H1 (cell line): ENCODE measurements around the gene PIEZO1. TPM values are rescaled to one million over a fixed set of nuclear protein-coding genes. Genes with fewer than 3 reads are reported as not detected.

Experiments used
- CTCF ChIA-PET: fragments of 300-600 bp; sonication (Branson Sonifier 250); formaldehyde crosslinking; loops from one replicate; lab custom pipeline; 2021; ENCODE audit not compliant: partially characterized antibody; lab: Charles Lee
- POLR2A ChIA-PET: fragments of 300-600 bp; sonication (Branson Sonifier 250); formaldehyde crosslinking; loops from one replicate; lab custom pipeline; 2021; ENCODE audit warnings: inconsistent platforms; ENCODE audit not compliant: partially characterized antibody; lab: Charles Lee
- DNase-seq, 2 experiments: peaks; one replicate each; pipeline versions ENCODE4 v3.0.0 to v3.0.0-alpha.2; 2010 to 2022; ENCODE audit warnings: low spot score in 2 of 2, low read depth in 1 of 2, mixed read lengths in 1 of 2
- FAIRE-seq: peaks from 2 replicates; lab custom pipeline; 2011; peaks lifted over from hg19 to GRCh38; lab: Jason Lieb, UNC
- H2AFZ ChIP-seq: 2 replicates; pipeline ENCODE4 v1.8.1; 2012; ENCODE audit warnings: low read length, inconsistent platforms
- H2AK5ac ChIP-seq: 2 replicates; pipeline ENCODE4 v1.6.1; 2013; ENCODE audit warnings: low read depth, low read length
- H2BK120ac ChIP-seq: replicated peaks from 2 replicates; pipeline ENCODE3; 2013; ENCODE audit warnings: low read depth, low read length, inconsistent platforms
- H2BK12ac ChIP-seq: 2 replicates; pipeline ENCODE4 v1.6.1; 2013; ENCODE audit warnings: low read depth, low read length
- H2BK15ac ChIP-seq: 2 replicates; pipeline ENCODE4 v1.6.1; 2013; ENCODE audit warnings: low read length
- H2BK20ac ChIP-seq: 2 replicates; pipeline ENCODE4 v1.6.1; 2013; ENCODE audit warnings: low read length
- H2BK5ac ChIP-seq: 2 replicates; pipeline ENCODE4 v1.6.1; 2013; ENCODE audit warnings: low read depth, low read length
- H3K14ac ChIP-seq: 2 replicates; pipeline ENCODE4 v1.6.1; 2013; ENCODE audit warnings: inconsistent platforms; ENCODE audit not compliant: insufficient read length
- H3K18ac ChIP-seq: 2 replicates; pipeline ENCODE4 v1.6.1; 2013; ENCODE audit warnings: low read length; ENCODE audit errors: extremely low read depth
- H3K23ac ChIP-seq: 2 replicates; pipeline ENCODE4 v1.6.1; 2013; ENCODE audit warnings: inconsistent platforms; ENCODE audit not compliant: insufficient read length
- H3K23me2 ChIP-seq: 2 replicates; pipeline ENCODE4 v1.6.1; 2013; ENCODE audit warnings: low read depth, low read length
- H3K27ac ChIP-seq: 2 replicates; pipeline ENCODE4 v1.6.1; 2011; ENCODE audit warnings: low read depth, low read length, inconsistent platforms
- H3K27me3 ChIP-seq, 4 experiments: replicated peaks in 1 of 4; 1 replicate in 1 of 4; 2 replicates in 3 of 4; pipeline versions ENCODE4 v1.6.1 to v1.8.1; 2011 to 2013; ENCODE audit warnings: low read length in 3 of 4, mild to moderate bottlenecking in 3 of 4, inconsistent platforms in 2 of 4, mixed read lengths in 2 of 4, moderate library complexity in 1 of 4; ENCODE audit not compliant: control insufficient read depth in 3 of 4, insufficient read depth in 3 of 4; ENCODE audit errors: extremely low read depth in 1 of 4
- H3K36me3 ChIP-seq, 4 experiments: 2 replicates each; pipeline versions ENCODE4 v1.6.1 to v1.8.1; 2011 to 2013; ENCODE audit warnings: mild to moderate bottlenecking in 4 of 4, low read length in 3 of 4, moderate library complexity in 2 of 4, control low read depth in 1 of 4, inconsistent platforms in 1 of 4; ENCODE audit not compliant: insufficient read depth in 4 of 4, control insufficient read depth in 2 of 4
- H3K4ac ChIP-seq: replicated peaks from 2 replicates; pipeline ENCODE3; 2013; ENCODE audit warnings: low read length, low read depth, mixed read lengths, inconsistent platforms; ENCODE audit not compliant: insufficient read length
- H3K4me1 ChIP-seq, 4 experiments: replicated peaks in 1 of 4; 1 replicate in 1 of 4; 2 replicates in 3 of 4; pipeline versions ENCODE4 v1.6.1 to v1.8.1; 2011 to 2013; ENCODE audit warnings: low read length in 3 of 4, inconsistent platforms in 2 of 4, mixed read lengths in 1 of 4; ENCODE audit not compliant: insufficient read depth in 4 of 4, control insufficient read depth in 3 of 4
- H3K4me2 ChIP-seq, 2 experiments: 2 replicates each; pipeline versions ENCODE4 v1.6.1 to v1.8.1; 2011 to 2013; ENCODE audit warnings: low read depth in 2 of 2, low read length in 2 of 2, control low read depth in 1 of 2, inconsistent platforms in 1 of 2, mild to moderate bottlenecking in 1 of 2; ENCODE audit not compliant: insufficient read depth in 1 of 2
- H3K4me3 ChIP-seq, 4 experiments: fragments of 200-600, 300-600 bp in 1 of 4; sonication (generic), shearing (Covaris generic), sonication (Bioruptor Twin) in 1 of 4; 2 replicates each; pipeline versions ENCODE4 v1.5.1 to v1.8.1; 2011 to 2016; ENCODE audit warnings: low read length in 4 of 4, low read depth in 3 of 4, control low read depth in 2 of 4, inconsistent platforms in 2 of 4, mild to moderate bottlenecking in 2 of 4, mixed read lengths in 1 of 4, moderate library complexity in 1 of 4; ENCODE audit not compliant: insufficient read depth in 2 of 4; ENCODE audit errors: extremely low read depth in 1 of 4
- H3K56ac ChIP-seq: replicated peaks from 2 replicates; pipeline ENCODE3; 2013; ENCODE audit warnings: low read depth, mild to moderate bottlenecking, mixed read lengths, low read length, inconsistent platforms; ENCODE audit not compliant: insufficient read length
- H3K79me1 ChIP-seq: 2 replicates; pipeline ENCODE4 v1.6.1; 2013; ENCODE audit warnings: low read depth, low read length, control low read depth
- H3K79me2 ChIP-seq, 2 experiments: 2 replicates each; pipeline versions ENCODE4 v1.6.1 to v1.8.1; 2012 to 2013; ENCODE audit warnings: low read length in 2 of 2, mild to moderate bottlenecking in 2 of 2, inconsistent platforms in 1 of 2; ENCODE audit not compliant: insufficient read depth in 2 of 2, control insufficient read depth in 1 of 2
- H3K9ac ChIP-seq, 4 experiments: replicated peaks in 1 of 4; 1 replicate in 1 of 4; 2 replicates in 3 of 4; pipeline versions ENCODE4 v1.6.1 to v1.8.1; 2011 to 2013; ENCODE audit warnings: low read depth in 3 of 4, low read length in 3 of 4, control low read depth in 2 of 4, mild to moderate bottlenecking in 2 of 4, moderate library complexity in 2 of 4, inconsistent platforms in 1 of 4; ENCODE audit errors: extremely low read depth in 1 of 4
- H3K9me3 ChIP-seq, 2 experiments: 2 replicates each; pipeline versions ENCODE4 v1.6.1 to v1.8.1; 2012 to 2013; ENCODE audit warnings: mild to moderate bottlenecking in 2 of 2, moderate library complexity in 2 of 2, control low read depth in 1 of 2, inconsistent platforms in 1 of 2, low read depth in 1 of 2, low read length in 1 of 2, mixed read lengths in 1 of 2; ENCODE audit not compliant: insufficient read depth in 2 of 2
- H4K20me1 ChIP-seq, 2 experiments: replicated peaks in 1 of 2; 2 replicates each; pipeline versions ENCODE3 to v1.8.1; 2011 to 2013; ENCODE audit warnings: inconsistent platforms in 2 of 2, low read length in 2 of 2, mild to moderate bottlenecking in 1 of 2; ENCODE audit not compliant: insufficient read depth in 2 of 2, control insufficient read depth in 1 of 2
- H4K5ac ChIP-seq: 2 replicates; pipeline ENCODE4 v1.6.1; 2013; ENCODE audit warnings: low read length, low read depth, mixed read lengths, inconsistent platforms; ENCODE audit not compliant: insufficient read length
- H4K8ac ChIP-seq: 2 replicates; pipeline ENCODE4 v1.8.0; 2013; ENCODE audit warnings: mild to moderate bottlenecking, moderate library complexity, low read length, inconsistent platforms; ENCODE audit not compliant: insufficient read depth; ENCODE audit errors: extremely low read depth
- H4K91ac ChIP-seq: replicated peaks from 2 replicates; pipeline ENCODE3; 2013; ENCODE audit warnings: low read length, mixed read lengths, inconsistent platforms; ENCODE audit not compliant: insufficient read length
- BACH1 ChIP-seq: IDR thresholded peaks from 2 replicates; pipeline ENCODE4 v1.6.1; 2012; ENCODE audit warnings: low read length, improper control_type of control experiment
- CBX5 ChIP-seq: fragments of 300-800, 300-1000 bp; sonication (generic); IDR thresholded peaks from 2 replicates; pipeline ENCODE4 v1.7.1; 2016; ENCODE audit warnings: antibody characterized with exemption, low read length, low read depth
- CHD2 ChIP-seq: IDR thresholded peaks from 2 replicates; pipeline ENCODE4 v1.6.1; 2012; ENCODE audit warnings: low read length, improper control_type of control experiment
- EP300 ChIP-seq, 2 experiments: IDR thresholded peaks; 1 replicate in 1 of 2; 2 replicates in 1 of 2; pipeline ENCODE4 v1.6.1; 2011 to 2012; ENCODE audit warnings: low read depth in 2 of 2, low read length in 2 of 2, mild to moderate bottlenecking in 2 of 2, borderline replicate concordance in 1 of 2, inconsistent platforms in 1 of 2, moderate library complexity in 1 of 2
- EZH2 ChIP-seq: fragments of 200-600 bp; sonication (generic); IDR thresholded peaks from 2 replicates; pipeline ENCODE4 v1.7.1; 2012; ENCODE audit warnings: low read depth, mild to moderate bottlenecking, moderate library complexity, low read length, inconsistent platforms; ENCODE audit not compliant: severe bottlenecking
- HDAC6 ChIP-seq: IDR thresholded peaks from one replicate; pipeline ENCODE4 v1.7.1; 2012; ENCODE audit warnings: low read depth, mild to moderate bottlenecking, inconsistent platforms, low read length, moderate library complexity
- JUN ChIP-seq: IDR thresholded peaks from 2 replicates; pipeline ENCODE4 v1.6.1; 2011; ENCODE audit warnings: low read depth, mild to moderate bottlenecking, improper control_type of control experiment, low read length
- KDM1A ChIP-seq: fragments of 200-600, 300-600 bp; sonication (generic); IDR thresholded peaks from 2 replicates; pipeline ENCODE4 v1.7.1; 2016; ENCODE audit warnings: mild to moderate bottlenecking, low read length, borderline replicate concordance
- KDM5A ChIP-seq: fragments of 200-600 bp; IDR thresholded peaks from 2 replicates; pipeline ENCODE4 v1.7.1; 2012; ENCODE audit warnings: mild to moderate bottlenecking, low read length, inconsistent platforms, mixed read lengths
- NANOG ChIP-seq: IDR thresholded peaks from 2 replicates; pipeline ENCODE4 v1.6.1; 2011; ENCODE audit warnings: low read length, low read depth, mild to moderate bottlenecking, inconsistent platforms; ENCODE audit not compliant: insufficient read depth, poor library complexity, severe bottlenecking
- NRF1 ChIP-seq: IDR thresholded peaks from 2 replicates; pipeline ENCODE4 v1.6.1; 2011; ENCODE audit warnings: mild to moderate bottlenecking, low read depth, low read length, improper control_type of control experiment
- POLR2AphosphoS5 ChIP-seq: IDR thresholded peaks from 2 replicates; pipeline ENCODE4 v1.6.1; 2011; ENCODE audit warnings: low read depth, low read length
- POU5F1 ChIP-seq: IDR thresholded peaks from 2 replicates; pipeline ENCODE4 v1.6.1; 2011; ENCODE audit warnings: low read depth, mild to moderate bottlenecking, low read length, moderate library complexity
- RFX5 ChIP-seq: IDR thresholded peaks from 2 replicates; pipeline ENCODE4 v1.6.1; 2011; ENCODE audit warnings: low read depth, low read length, improper control_type of control experiment, borderline replicate concordance
- SIX5 ChIP-seq: IDR thresholded peaks from 2 replicates; pipeline ENCODE4 v1.6.1; 2011; ENCODE audit warnings: mild to moderate bottlenecking, low read depth, low read length
- WGBS, 2 experiments: shearing (Covaris generic) in 1 of 2; methylation state at CpG; one replicate each; pipeline versions ENCODE4 v1.1.6 to v1.1.7; 2013 to 2015; ENCODE audit warnings: low lambda C conversion rate in 2 of 2, mixed read lengths in 2 of 2, inconsistent platforms in 1 of 2, low coverage in 1 of 2, missing lambda C conversion rate in 1 of 2; ENCODE audit not compliant: insufficient replicate concordance in 2 of 2, insufficient coverage in 1 of 2, insufficient read length in 1 of 2; ENCODE audit errors: extremely low coverage in 1 of 2, missing lambda C conversion rate in 1 of 2; 5-methylcytosine and 5-hydroxymethylcytosine counted together
- polyA plus RNA-seq, 7 experiments: library from polyadenylated mRNA; depleted of rRNA in 3 of 7; stranded (reverse) in 5 of 7; unstranded in 2 of 7; fragments of >200 nt in 5 of 7; fragments of 200-250 nt in 2 of 7; gene quantifications; 1 replicate in 5 of 7; 2 replicates in 1 of 7; 4 replicates in 1 of 7; pipeline versions ENCODE4 v1.2.1 to v1.2.3, GENCODE V29; 2011 to 2013; ENCODE audit warnings: missing spikeins in 2 of 7, mixed read lengths in 2 of 7
- total RNA-seq: library from RNA; stranded (reverse); fragmentation: NEBNext Ultra II Directional; extraction: Animal tissue kit (Norgen Biotek cat#: 25700); gene quantifications from 2 replicates; pipeline ENCODE4 v1.2.1, GENCODE V29; 2021

The PIEZO1 gene
- total and polyA plus RNA-seq, 2 of the 8 experiments (the other 6 are each of a cell fraction or from before 2014, with no cell fraction given): 42.3 to 67.5 TPM

- FAIRE-seq (no peak), DNase-seq (no peak)
- H3K18ac ChIP-seq: no peak overlapping the region
- H3K4me2 ChIP-seq: no peak overlapping the region
- no peaks in the 10 kb centered on the region for H3K79me1 ChIP-seq
- no peak overlapping the region for H3K56ac ChIP-seq
- POLR2A ChIA-PET: interaction anchor here (1.0 to 1.2 kb wide), 2 partner anchors 16 to 57 kb away, joined by 3 read pairs; partner anchors contain the start of gene MVD
- H2AK5ac ChIP-seq: no peak overlapping the region
- H3K23me2 ChIP-seq: no peaks in the 10 kb centered on the region
- no peak overlapping the region for H3K4me3 ChIP-seq
- no peaks in the 10 kb centered on the region for H3K27me3 ChIP-seq
- no peak overlapping the region for H4K5ac ChIP-seq
- H3K4me1 ChIP-seq: no peaks in the 10 kb centered on the region
- no peak overlapping the region for H3K9ac ChIP-seq
- no peak overlapping the region for H3K4ac ChIP-seq
- WGBS, 2 experiments: 89% methylated on average over 17 of the region's 19 CpGs; no CpG with 5 or more reads in 1 of the 2 experiments
- no peak overlapping the region for H2BK5ac ChIP-seq
- H4K91ac ChIP-seq: no peak overlapping the region
- H2BK20ac ChIP-seq: no peak overlapping the region
- H2BK15ac ChIP-seq: no peak overlapping the region
- no peaks in the 10 kb centered on the region for H3K9me3 ChIP-seq
- H4K8ac ChIP-seq: no peak overlapping the region
- H3K27ac ChIP-seq: no peak overlapping the region
- H4K20me1 ChIP-seq: peaks cover 2 to 12% of the 10 kb centered on the region in 2 experiments
- H2AFZ ChIP-seq: no peak overlapping the region
- no peak overlapping the region for H2BK12ac ChIP-seq
- H3K23ac ChIP-seq: no peak overlapping the region
- CTCF ChIA-PET: interaction anchor here (1.3 to 2.5 kb wide), 4 partner anchors 15 to 110 kb away, joined by 3 to 7 read pairs (median 5); no protein-coding TSS in a partner anchor
- no peaks in the 10 kb centered on the region for H3K79me2 ChIP-seq
- no peak overlapping the region for H3K14ac ChIP-seq
- H2BK120ac ChIP-seq: no peak overlapping the region
- H3K36me3 ChIP-seq: peaks cover 4 to 42% (median 25%) of the 10 kb centered on the region in 4 experiments; a peak in 6 of 8 replicates
- no peak for TF ChIP-seq KDM5A
- TF ChIP-seq SIX5: no peak
- TF ChIP-seq POLR2AphosphoS5: no peak
- no peak for TF ChIP-seq KDM1A
- no peak for TF ChIP-seq CBX5
- TF ChIP-seq JUN: no peak
- TF ChIP-seq NRF1: no peak
- no peak for TF ChIP-seq POU5F1
- TF ChIP-seq HDAC6: no peak
- TF ChIP-seq EP300 (IDR thresholded peaks at IDR 0.05; ENCODE audit: borderline replicate concordance in 1 of 2, low read depth in 2 of 2, low read length in 2 of 2): no peak
- TF ChIP-seq BACH1: no peak
- TF ChIP-seq RFX5: no peak
- no peak for TF ChIP-seq EZH2
- no peak for TF ChIP-seq CHD2
- no peak for TF ChIP-seq NANOG
These were observed 65.1 kb downstream of the PIEZO1 start for GRCh38 chr16:88719933-88720296.
